ENCODE results near the gene CYP2W1.

DNA sequence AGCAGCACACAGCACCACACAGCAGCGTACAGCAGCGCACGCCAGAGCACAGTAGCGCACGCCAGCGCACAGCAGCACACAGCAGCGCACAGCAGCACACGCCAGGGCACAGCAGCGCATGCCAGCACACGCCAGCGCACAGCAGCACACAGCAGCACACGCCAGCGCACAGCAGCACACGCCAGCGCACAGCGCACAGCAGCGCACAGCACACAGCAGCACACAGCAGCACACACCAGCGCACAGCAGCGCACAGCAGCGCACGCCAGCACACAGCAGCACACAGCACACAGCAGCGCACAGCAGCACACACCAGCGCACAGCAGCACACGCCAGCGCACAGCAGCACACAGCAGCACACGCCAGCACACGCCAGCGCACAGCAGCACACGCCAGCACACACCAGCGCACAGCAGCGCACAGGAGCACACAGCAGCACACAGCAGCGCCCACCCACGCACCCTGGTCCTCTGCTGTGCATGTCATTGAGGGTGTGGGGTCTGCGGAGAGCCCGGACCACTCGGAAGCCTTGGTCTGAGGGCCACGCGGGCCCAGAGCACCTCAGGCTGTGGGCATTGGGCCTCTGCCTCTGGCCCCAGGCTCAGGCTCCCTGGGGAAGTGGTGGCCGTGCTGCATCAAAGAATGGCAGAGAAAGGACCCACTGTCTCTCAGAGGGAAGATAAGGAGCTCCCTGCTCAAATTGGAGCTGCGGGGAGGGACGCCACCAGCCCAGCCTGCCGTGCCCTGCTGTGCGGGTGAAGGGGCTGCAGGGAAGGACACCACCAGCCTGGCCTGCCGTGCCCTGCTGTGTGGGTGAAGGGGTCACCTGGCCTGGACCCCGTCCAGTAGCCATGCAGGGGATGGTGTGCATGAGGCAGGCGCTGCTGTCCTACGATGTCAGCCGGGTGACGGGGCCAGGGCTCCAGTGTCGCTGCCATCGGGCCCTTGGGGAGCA is 33.9 kb downstream of the CYP2W1 start:
- TF ChIP-seq CTCF (IDR thresholded peaks at IDR 0.05): no peak
- TF ChIP-seq POLR2A (IDR thresholded peaks at IDR 0.05): no peak
